Calu3 (cell line): Measurements from ENCODE around the gene RABGAP1L. TPM values are rescaled to one million over a fixed set of nuclear protein-coding genes. Genes with fewer than 3 reads are reported as not detected.

Source experiments
- BruUV-seq: library from RNA; stranded (reverse); fragments of 400-500 nt; replicated peaks from 2 replicates; lab custom pipeline; 2021; lab: Mats Ljungman, UMichigan
- CTCF ChIA-PET: fragments of 300-600 bp; sonication (Branson Sonifier 250); formaldehyde crosslinking; loops from one replicate; lab custom pipeline; 2022; ENCODE audit warnings: antibody characterized with exemption; lab: Charles Lee
- DNase-seq: peaks from one replicate; pipeline ENCODE4 v3.0.0; 2022
- H3K27ac Mint-ChIP-seq: one replicate; pipeline ENCODE4 v1.8.0; 2022; ENCODE audit warnings: mixed read lengths; ENCODE audit not compliant: unreplicated experiment
- H3K27me3 Mint-ChIP-seq: one replicate; pipeline ENCODE4 v1.8.0; 2022; ENCODE audit warnings: mixed read lengths; ENCODE audit not compliant: unreplicated experiment
- H3K36me3 Mint-ChIP-seq: one replicate; pipeline ENCODE4 v1.8.0; 2022; ENCODE audit warnings: mild to moderate bottlenecking, moderate library complexity, mixed read lengths; ENCODE audit not compliant: insufficient read depth, unreplicated experiment
- H3K4me1 Mint-ChIP-seq: one replicate; pipeline ENCODE4 v1.8.0; 2022; ENCODE audit warnings: mild to moderate bottlenecking, low read depth, mixed read lengths; ENCODE audit not compliant: unreplicated experiment
- H3K4me3 Mint-ChIP-seq: one replicate; pipeline ENCODE4 v1.8.0; 2022; ENCODE audit warnings: mild to moderate bottlenecking, low read depth, moderate library complexity, mixed read lengths; ENCODE audit not compliant: unreplicated experiment
- H3K9me3 Mint-ChIP-seq: one replicate; pipeline ENCODE4 v1.8.0; 2022; ENCODE audit warnings: low read depth, mixed read lengths; ENCODE audit not compliant: unreplicated experiment
- intact Hi-C: fragments of 100-400 bp; cut with micrococcal nuclease; formaldehyde crosslinking; loops from one replicate; pipeline ENCODE4 v1.10.0; 2022; ENCODE audit not compliant: unreplicated experiment
- total RNA-seq: library from RNA; stranded (reverse); gene quantifications from 2 replicates; pipeline ENCODE4 v1.2.3, GENCODE V29; 2022
- TF ChIP-seq, protein P1 (sequence below): fragments of 200-600 bp; IDR thresholded peaks from one replicate; pipeline ENCODE4 v1.8.0; 2022; ENCODE audit warnings: antibody characterized with exemption; ENCODE audit not compliant: unreplicated experiment

RABGAP1L gene
- total RNA-seq, 1 experiment from 2014 or later = 135 TPM

DNA sequence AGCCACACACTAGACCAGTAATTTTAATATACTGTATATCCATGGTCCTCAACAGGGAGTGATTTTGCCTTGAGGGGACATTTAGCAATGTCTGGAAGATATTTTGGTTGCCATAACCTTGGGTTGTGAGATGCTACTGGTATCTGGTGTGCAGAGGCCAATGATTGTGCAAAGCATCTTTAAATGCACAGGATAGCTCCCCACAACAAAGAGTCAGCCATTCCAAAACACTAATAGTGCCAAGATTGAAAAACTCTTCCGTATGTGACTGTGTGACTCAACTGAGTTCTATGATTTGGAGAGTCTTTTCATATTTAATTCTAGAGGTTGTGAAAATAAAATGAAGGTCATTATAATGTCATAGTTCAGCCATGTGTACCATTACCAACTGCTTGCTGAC, 699.0 kb downstream of the RABGAP1L start:
- Mint-ChIP-seq H3K27ac (no peak overlapping the region), H3K4me3 (no peak overlapping the region), H3K27me3 (no peaks in the 10 kb centered on the region), H3K9me3 (no peaks in the 10 kb centered on the region), H3K4me1 (no peaks in the 10 kb centered on the region), H3K36me3 (no peaks in the 10 kb centered on the region)
- TF ChIP-seq, protein P1, sequence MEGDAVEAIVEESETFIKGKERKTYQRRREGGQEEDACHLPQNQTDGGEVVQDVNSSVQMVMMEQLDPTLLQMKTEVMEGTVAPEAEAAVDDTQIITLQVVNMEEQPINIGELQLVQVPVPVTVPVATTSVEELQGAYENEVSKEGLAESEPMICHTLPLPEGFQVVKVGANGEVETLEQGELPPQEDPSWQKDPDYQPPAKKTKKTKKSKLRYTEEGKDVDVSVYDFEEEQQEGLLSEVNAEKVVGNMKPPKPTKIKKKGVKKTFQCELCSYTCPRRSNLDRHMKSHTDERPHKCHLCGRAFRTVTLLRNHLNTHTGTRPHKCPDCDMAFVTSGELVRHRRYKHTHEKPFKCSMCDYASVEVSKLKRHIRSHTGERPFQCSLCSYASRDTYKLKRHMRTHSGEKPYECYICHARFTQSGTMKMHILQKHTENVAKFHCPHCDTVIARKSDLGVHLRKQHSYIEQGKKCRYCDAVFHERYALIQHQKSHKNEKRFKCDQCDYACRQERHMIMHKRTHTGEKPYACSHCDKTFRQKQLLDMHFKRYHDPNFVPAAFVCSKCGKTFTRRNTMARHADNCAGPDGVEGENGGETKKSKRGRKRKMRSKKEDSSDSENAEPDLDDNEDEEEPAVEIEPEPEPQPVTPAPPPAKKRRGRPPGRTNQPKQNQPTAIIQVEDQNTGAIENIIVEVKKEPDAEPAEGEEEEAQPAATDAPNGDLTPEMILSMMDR = no peak
- no TSS peak for BruUV-seq
- DNase-seq = no peak
- intact Hi-C loops = no loop called here
- CTCF ChIA-PET = no interaction called here

DNA sequence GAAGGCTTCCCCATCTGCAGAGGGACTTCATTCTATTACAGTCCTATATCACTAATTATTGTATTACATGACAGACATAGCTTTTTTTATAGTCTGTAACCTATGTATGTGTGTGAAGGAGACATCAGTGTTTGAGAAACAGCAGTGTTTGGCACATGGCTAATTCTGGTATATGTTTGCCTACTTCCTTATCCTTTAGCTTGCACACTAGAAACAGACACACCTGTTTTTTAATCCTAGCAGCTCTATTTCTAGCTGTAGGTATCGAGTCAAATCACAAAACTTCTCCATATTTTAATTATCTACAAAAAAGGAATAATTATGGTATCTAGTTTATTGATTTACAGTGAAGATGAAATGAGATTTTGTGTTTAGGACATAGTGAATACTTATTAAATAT, 711.0 kb downstream of the RABGAP1L start:
- DNase-seq = no peak
- BruUV-seq = no TSS peak
- CTCF ChIA-PET = no interaction called here
- peaks cover 3% of the 10 kb centered on the region for H3K9me3 Mint-ChIP-seq
- peaks cover 37% of the 10 kb centered on the region for H3K4me1 Mint-ChIP-seq
- H3K4me3 Mint-ChIP-seq = no peak overlapping the region
- TF ChIP-seq, protein P1 = no peak
- H3K27ac Mint-ChIP-seq = no peak overlapping the region
- no peaks in the 10 kb centered on the region for H3K27me3 Mint-ChIP-seq
- H3K36me3 Mint-ChIP-seq = peaks cover 18% of the 10 kb centered on the region
- intact Hi-C loops = loop anchor here (5.0 kb wide), 1 partner anchor 53 kb away; no protein-coding TSS in a partner anchor

DNA sequence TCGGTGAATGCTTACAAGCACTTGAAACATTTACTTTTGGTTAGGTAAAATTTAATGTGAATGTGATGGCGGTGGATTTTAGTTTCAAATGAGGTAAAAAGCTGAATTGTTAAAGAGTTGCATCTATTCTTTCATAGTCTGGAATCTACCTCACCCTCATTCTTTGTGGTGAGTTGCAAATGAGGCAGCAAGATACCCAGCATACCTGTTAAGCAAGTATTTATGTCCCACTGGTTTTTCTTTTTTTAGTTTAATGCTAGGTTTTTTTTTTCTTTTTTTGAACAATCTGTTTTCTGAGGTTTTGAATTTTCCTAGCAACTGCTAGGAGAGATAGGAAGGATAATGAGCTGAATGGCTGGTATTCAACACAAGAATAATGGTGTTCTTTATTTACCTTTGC, 712.6 kb downstream of the RABGAP1L start:
- Mint-ChIP-seq H3K4me3 (no peak overlapping the region), H3K27me3 (no peaks in the 10 kb centered on the region), H3K27ac (peak overlapping the region; percentile 83), H3K9me3 (peaks cover 3% of the 10 kb centered on the region), H3K4me1 (peaks cover 37% of the 10 kb centered on the region), H3K36me3 (peaks cover 28% of the 10 kb centered on the region)
- intact Hi-C loops = loop anchor here (5.0 kb wide), 1 partner anchor 55 kb away; no protein-coding TSS in a partner anchor
- DNase-seq = peak; percentile 19
- no TSS peak for BruUV-seq
- TF ChIP-seq, protein P1 = no peak
- CTCF ChIA-PET = interaction anchor here (0.7 to 1.1 kb wide), 2 partner anchors 30 to 94 kb away, joined by 3 read pairs; no protein-coding TSS in a partner anchor

DNA sequence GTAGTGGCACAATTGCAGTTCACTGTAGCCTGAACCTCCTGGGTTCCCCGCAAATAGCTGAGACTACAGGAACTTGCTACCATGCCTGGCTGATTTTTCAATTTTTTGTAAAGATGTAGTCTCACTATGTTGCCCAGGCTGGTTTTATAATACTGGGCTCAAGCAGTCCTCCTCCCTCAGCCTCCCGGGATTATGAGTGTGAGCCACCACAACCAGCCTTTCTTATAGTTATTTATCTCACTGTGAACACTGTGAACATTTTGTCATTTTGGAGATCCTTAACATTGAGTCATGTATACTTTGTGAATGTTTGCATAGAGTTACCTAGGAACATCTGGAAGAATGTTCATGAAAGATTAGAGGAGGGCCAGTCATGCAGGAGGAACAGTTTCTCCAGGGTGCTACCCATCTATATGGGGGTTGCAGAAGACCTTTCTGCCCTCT, 713.3 kb downstream of the RABGAP1L start:
- Mint-ChIP-seq H3K4me1 (peaks cover 44% of the 10 kb centered on the region), H3K27ac (peak overlapping the region; percentile 83), H3K4me3 (no peak overlapping the region), H3K36me3 (peaks cover 35% of the 10 kb centered on the region), H3K9me3 (peaks cover 3% of the 10 kb centered on the region), H3K27me3 (no peaks in the 10 kb centered on the region)
- CTCF ChIA-PET = interaction anchor here (0.7 to 1.1 kb wide), 2 partner anchors 30 to 93 kb away, joined by 3 read pairs; no protein-coding TSS in a partner anchor
- intact Hi-C loops = loop anchor here (5.0 kb wide), 1 partner anchor 55 kb away; no protein-coding TSS in a partner anchor
- TF ChIP-seq, protein P1 = no peak
- DNase-seq = no peak
- no TSS peak for BruUV-seq
